SK-N-SH treated with all-trans-retinoic acid at 6 μM for 48 hours (cell line): Measurements from ENCODE around the gene USP12.

Experiments used
- ATAC-seq: fragments of 200-7000 bp; cut with Tn5 transposase; 3 replicates; pipeline ENCODE4 v1.9.1; 2020; ENCODE audit warnings: mild to moderate bottlenecking, moderate library complexity
- BACH2 ChIP-seq: fragments of 250-450 bp; sonication (Bioruptor Pico); IDR thresholded peaks from 2 replicates; pipeline ENCODE4 v1.9.0; 2021; ENCODE audit warnings: mild to moderate bottlenecking, borderline replicate concordance
- CREB5 ChIP-seq: fragments of 250-450 bp; sonication (Bioruptor Pico); IDR thresholded peaks from 2 replicates; pipeline ENCODE4 v1.5.1; 2020; ENCODE audit warnings: low read depth, mild to moderate bottlenecking, moderate library complexity
- GLIS3 ChIP-seq: fragments of 250-450 bp; sonication (Bioruptor Pico); IDR thresholded peaks from 2 replicates; pipeline ENCODE4 v1.5.0; 2020; ENCODE audit warnings: mild to moderate bottlenecking, moderate library complexity
- ISL1 ChIP-seq: fragments of 250-450 bp; sonication (Bioruptor Pico); IDR thresholded peaks from 2 replicates; pipeline ENCODE4 v2.1.2; 2022; ENCODE audit warnings: mild to moderate bottlenecking, moderate library complexity
- OSR1 ChIP-seq: fragments of 250-450 bp; sonication (Bioruptor Pico); IDR thresholded peaks from 2 replicates; pipeline ENCODE4 v1.8.0; 2022; ENCODE audit warnings: moderate library complexity, mild to moderate bottlenecking, inconsistent platforms
- POU6F1 ChIP-seq: fragments of 250-450 bp; sonication (Bioruptor Pico); IDR thresholded peaks from 2 replicates; pipeline ENCODE4 v1.8.0; 2021; ENCODE audit warnings: low read depth, mild to moderate bottlenecking, moderate library complexity, borderline replicate concordance
- PPARA ChIP-seq: fragments of 250-450 bp; sonication (Bioruptor Pico); IDR thresholded peaks from 2 replicates; pipeline ENCODE4 v1.5.0; 2020; ENCODE audit warnings: mild to moderate bottlenecking, borderline replicate concordance
- RARB ChIP-seq: fragments of 250-450 bp; sonication (Bioruptor Pico); IDR thresholded peaks from 2 replicates; pipeline ENCODE4 v1.8.0; 2021; ENCODE audit warnings: mild to moderate bottlenecking, moderate library complexity
- TCF4 ChIP-seq: fragments of 250-450 bp; sonication (Bioruptor Pico); IDR thresholded peaks from 2 replicates; pipeline ENCODE4 v1.8.0; 2021; ENCODE audit warnings: mild to moderate bottlenecking, moderate library complexity, borderline replicate concordance
- TOX ChIP-seq: fragments of 250-450 bp; sonication (Bioruptor Pico); IDR thresholded peaks from 2 replicates; pipeline ENCODE4 v1.8.0; 2021; ENCODE audit warnings: mild to moderate bottlenecking, moderate library complexity, borderline replicate concordance
- TSHZ2 ChIP-seq: fragments of 250-450 bp; sonication (Bioruptor Pico); IDR thresholded peaks from 2 replicates; pipeline ENCODE4 v1.5.0; 2020; ENCODE audit warnings: mild to moderate bottlenecking, moderate library complexity
- ZC3H10 ChIP-seq: fragments of 250-450 bp; sonication (Bioruptor Pico); IDR thresholded peaks from 2 replicates; pipeline ENCODE4 v1.5.1; 2021; ENCODE audit warnings: mild to moderate bottlenecking, moderate library complexity
- ZFP3 ChIP-seq: fragments of 250-450 bp; sonication (Bioruptor Pico); IDR thresholded peaks from 2 replicates; pipeline ENCODE4 v1.5.0; 2020; ENCODE audit warnings: mild to moderate bottlenecking, moderate library complexity
- ZNF70 ChIP-seq: fragments of 450-650 bp; formaldehyde crosslinking; IDR thresholded peaks from 2 replicates; pipeline ENCODE4 v1.5.0; 2020; ENCODE audit warnings: mild to moderate bottlenecking, moderate library complexity
- ZNF8 ChIP-seq: fragments of 450-650 bp; formaldehyde crosslinking; IDR thresholded peaks from 2 replicates; pipeline ENCODE4 v1.5.0; 2020; ENCODE audit warnings: mild to moderate bottlenecking, moderate library complexity
- TF ChIP-seq, protein P1 (sequence below): fragments of 250-450 bp; sonication (Bioruptor Pico); IDR thresholded peaks from 2 replicates; pipeline ENCODE4 v1.5.1; 2021; ENCODE audit warnings: mild to moderate bottlenecking, moderate library complexity
- TF ChIP-seq, protein P2 (sequence below): fragments of 250-450 bp; sonication (Bioruptor Pico); IDR thresholded peaks from 2 replicates; pipeline ENCODE4 v1.8.0; 2020; ENCODE audit warnings: mild to moderate bottlenecking, moderate library complexity, borderline replicate concordance

USP12 gene

GRCh38 chr13:27040826-27041108, 130.8 kb downstream of the USP12 start (continued):
- TF ChIP-seq TSHZ2 (CRISPR knock-in tag) = no peak

- ATAC-seq = no peak
Observed at GRCh38 chr13:27039171-27039701, 132.4 kb downstream of the USP12 start.

DNA sequence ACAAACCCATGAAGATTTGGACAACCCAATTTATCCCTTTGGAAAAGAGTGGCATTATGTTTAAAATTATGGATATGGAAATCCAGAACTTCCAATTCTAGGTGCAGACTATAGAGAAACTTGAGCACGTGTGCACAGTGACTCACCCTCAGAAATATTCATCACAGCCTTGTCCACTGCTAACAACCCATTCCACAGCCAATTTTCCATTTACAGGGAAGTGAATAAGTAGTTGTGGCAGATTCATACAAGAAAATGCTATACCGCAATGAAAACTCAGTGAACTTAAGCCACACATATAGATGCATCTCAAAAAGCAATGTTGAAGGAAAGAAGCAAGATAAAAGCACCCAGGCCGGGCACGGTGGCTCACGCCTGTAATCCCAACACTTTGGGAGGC, 133.3 kb downstream of the USP12 start:
- TF ChIP-seq ZNF8 (CRISPR knock-in tag) (peak; percentile 70; the same call in 1 of the 2 replicates), PPARA (CRISPR knock-in tag) (no peak)

More at GRCh38 chr13:27039171-27039701, 132.4 kb downstream of the USP12 start:
- no peak for TF ChIP-seq TCF4 (CRISPR knock-in tag)
- TF ChIP-seq, protein P1, sequence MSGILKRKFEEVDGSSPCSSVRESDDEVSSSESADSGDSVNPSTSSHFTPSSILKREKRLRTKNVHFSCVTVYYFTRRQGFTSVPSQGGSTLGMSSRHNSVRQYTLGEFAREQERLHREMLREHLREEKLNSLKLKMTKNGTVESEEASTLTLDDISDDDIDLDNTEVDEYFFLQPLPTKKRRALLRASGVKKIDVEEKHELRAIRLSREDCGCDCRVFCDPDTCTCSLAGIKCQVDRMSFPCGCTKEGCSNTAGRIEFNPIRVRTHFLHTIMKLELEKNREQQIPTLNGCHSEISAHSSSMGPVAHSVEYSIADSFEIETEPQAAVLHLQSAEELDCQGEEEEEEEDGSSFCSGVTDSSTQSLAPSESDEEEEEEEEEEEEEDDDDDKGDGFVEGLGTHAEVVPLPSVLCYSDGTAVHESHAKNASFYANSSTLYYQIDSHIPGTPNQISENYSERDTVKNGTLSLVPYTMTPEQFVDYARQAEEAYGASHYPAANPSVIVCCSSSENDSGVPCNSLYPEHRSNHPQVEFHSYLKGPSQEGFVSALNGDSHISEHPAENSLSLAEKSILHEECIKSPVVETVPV (CRISPR knock-in tag) = no peak
- TF ChIP-seq GLIS3 (CRISPR knock-in tag) = no peak
- TF ChIP-seq POU6F1 (CRISPR knock-in tag) = no peak
- TF ChIP-seq BACH2 (CRISPR knock-in tag) = no peak

GRCh38 chr13:27037571-27037970, 134.0 kb downstream of the USP12 start:
- TF ChIP-seq ZC3H10 (CRISPR knock-in tag) (no peak), CREB5 (CRISPR knock-in tag) (no peak), ISL1 (CRISPR knock-in tag) (no peak), OSR1 (CRISPR knock-in tag) (no peak), RARB (CRISPR knock-in tag) (no peak), POU6F1 (CRISPR knock-in tag) (no peak), ZNF8 (CRISPR knock-in tag) (no peak), GLIS3 (CRISPR knock-in tag) (no peak), TSHZ2 (CRISPR knock-in tag) (no peak), ZNF70 (CRISPR knock-in tag) (no peak), ZFP3 (CRISPR knock-in tag) (no peak), TOX (CRISPR knock-in tag) (no peak), BACH2 (CRISPR knock-in tag) (no peak), TCF4 (CRISPR knock-in tag) (no peak)
- TF ChIP-seq, protein P2, sequence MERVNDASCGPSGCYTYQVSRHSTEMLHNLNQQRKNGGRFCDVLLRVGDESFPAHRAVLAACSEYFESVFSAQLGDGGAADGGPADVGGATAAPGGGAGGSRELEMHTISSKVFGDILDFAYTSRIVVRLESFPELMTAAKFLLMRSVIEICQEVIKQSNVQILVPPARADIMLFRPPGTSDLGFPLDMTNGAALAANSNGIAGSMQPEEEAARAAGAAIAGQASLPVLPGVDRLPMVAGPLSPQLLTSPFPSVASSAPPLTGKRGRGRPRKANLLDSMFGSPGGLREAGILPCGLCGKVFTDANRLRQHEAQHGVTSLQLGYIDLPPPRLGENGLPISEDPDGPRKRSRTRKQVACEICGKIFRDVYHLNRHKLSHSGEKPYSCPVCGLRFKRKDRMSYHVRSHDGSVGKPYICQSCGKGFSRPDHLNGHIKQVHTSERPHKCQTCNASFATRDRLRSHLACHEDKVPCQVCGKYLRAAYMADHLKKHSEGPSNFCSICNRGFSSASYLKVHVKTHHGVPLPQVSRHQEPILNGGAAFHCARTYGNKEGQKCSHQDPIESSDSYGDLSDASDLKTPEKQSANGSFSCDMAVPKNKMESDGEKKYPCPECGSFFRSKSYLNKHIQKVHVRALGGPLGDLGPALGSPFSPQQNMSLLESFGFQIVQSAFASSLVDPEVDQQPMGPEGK = no peak
- TF ChIP-seq, protein P1 (CRISPR knock-in tag) = no peak
- no peak for ATAC-seq

More for the DNA sequence above, 133.3 kb downstream of the USP12 start:
- ATAC-seq = peak; percentile 40; the same call in 2 of the 3 replicates
